Esophagus squamous epithelium (tissue), 5 donors: ENCODE data around the gene TMEM269. TPM values are rescaled to one million over a fixed set of nuclear protein-coding genes. Genes with fewer than 3 reads are reported as not detected.

Experiments used
- DNase-seq: peaks from one replicate; lab custom pipeline; 2025; lab: John Stamatoyannopoulos, UW
- H3K27ac ChIP-seq, 4 donors: fragments of 200-600 bp; sonication (generic); one replicate each; pipeline ENCODE4 v1.5.1; 2016 to 2019; ENCODE audit warnings: mild to moderate bottlenecking in 1 of 4
- H3K27me3 ChIP-seq, 4 donors: fragments of 200-600 bp; sonication (generic); 1 replicate in 3 of 4; 2 replicates in 1 of 4; pipeline versions ENCODE4 v1.5.1 to v1.6.0; 2017 to 2021; ENCODE audit warnings: antibody characterized with exemption in 1 of 4
- H3K36me3 ChIP-seq, 3 donors: fragments of 200-600 bp; sonication (generic); one replicate each; pipeline ENCODE4 v1.5.1; 2016 to 2019
- H3K4me1 ChIP-seq, 3 donors: fragments of 200-600 bp; sonication (generic); one replicate each; pipeline ENCODE4 v1.5.1; 2017 to 2019
- H3K4me3 ChIP-seq, 4 donors: fragments of 200-600 bp; sonication (generic); 1 replicate in 3 of 4; 2 replicates in 1 of 4; pipeline ENCODE4 v1.5.1; 2016 to 2019; ENCODE audit warnings: mild to moderate bottlenecking in 2 of 4, moderate library complexity in 1 of 4
- H3K9me3 ChIP-seq, 3 donors: fragments of 200-600 bp; sonication (generic); one replicate each; pipeline ENCODE4 v1.5.1; 2016 to 2019
- POLR2A ChIP-seq, 4 donors: fragments of 450-650 bp; IDR thresholded peaks; one replicate each; pipeline ENCODE4 v1.6.1; 2017; ENCODE audit warnings: antibody characterized with exemption in 4 of 4, mild to moderate bottlenecking in 4 of 4, moderate library complexity in 3 of 4
- WGBS, 2 donors: methylation state at CpG; one replicate each; pipeline ENCODE4 v1.1.5; 2018; 5-methylcytosine and 5-hydroxymethylcytosine counted together
- intact Hi-C: fragments of 100-400 bp; cut with DNase I; formaldehyde crosslinking; loops from one replicate; pipeline ENCODE4 v1.15.0; 2022
- total RNA-seq, 4 donors: library from RNA; depleted of rRNA; stranded (reverse); fragments of >200 nt; gene quantifications; one replicate each; pipeline ENCODE4 v1.1.0, GENCODE V29; 2016
- TF ChIP-seq, protein P1 (sequence below), 6 experiments: fragments of 450-650 bp in 4 of 6; fragments of 200-600 bp in 2 of 6; sonication (generic) in 2 of 6; IDR thresholded peaks; one replicate each; pipeline ENCODE4 v1.5.1; 2016 to 2019; ENCODE audit warnings: antibody characterized with exemption in 6 of 6, mild to moderate bottlenecking in 4 of 6, moderate library complexity in 4 of 6
- donor health status: DM: yes; HTN: yes; CAD: no.

Gene TMEM269
- total RNA-seq, 4 donors from 2014 or later, result not detected

DNA sequence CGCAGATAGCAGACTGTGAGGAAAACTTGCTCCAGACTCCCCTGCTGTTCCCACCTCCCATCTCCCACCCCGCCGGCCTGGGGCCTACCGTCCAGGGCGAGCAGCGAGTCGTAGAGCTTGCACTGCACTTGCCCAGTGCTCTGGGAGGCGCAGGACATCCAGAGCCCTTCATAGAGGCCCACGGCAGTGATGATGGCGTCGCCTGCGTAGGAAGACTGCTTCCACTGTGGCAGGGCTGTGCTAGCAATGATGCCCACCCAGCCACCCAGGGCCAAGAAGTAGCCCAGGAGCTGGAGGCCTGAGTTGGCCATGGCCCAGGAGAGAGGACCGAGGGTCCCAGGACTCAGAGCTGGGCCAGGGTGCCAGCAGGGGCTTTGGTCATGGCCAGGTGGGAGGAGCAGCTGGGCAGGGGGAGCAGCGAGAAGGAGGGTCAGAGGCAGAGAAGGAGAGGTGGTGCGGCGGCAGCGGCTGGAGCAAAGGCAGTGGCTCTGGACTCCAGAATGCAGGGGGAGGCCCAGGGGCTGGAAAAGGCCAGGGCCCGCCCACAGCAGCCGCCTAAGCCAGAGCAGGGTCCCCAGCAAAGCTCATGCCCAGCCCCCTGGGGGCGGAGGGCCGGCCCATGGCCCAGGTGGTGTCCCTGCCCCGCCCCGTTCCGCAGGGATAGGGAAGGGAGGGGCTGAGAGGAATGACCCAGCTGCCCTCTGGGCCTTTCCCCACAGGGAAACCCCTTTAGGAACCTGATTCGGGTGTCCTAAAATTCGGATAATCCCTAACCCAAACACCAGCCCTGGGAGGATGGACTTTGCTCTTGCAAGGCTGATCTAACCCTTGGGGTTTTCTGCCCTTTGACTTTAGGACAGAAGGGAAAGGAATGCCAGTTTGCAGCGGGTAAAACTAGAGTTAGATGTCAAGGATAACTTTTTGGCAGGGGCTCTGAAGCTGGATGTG lies 44.8 kb upstream of the TMEM269 start, which contains the start of gene CLDN19:
Gene CLDN19, minus strand, starts transcription at position 484 of the 948 bp plus-strand sequence. Its CDS starts 173 bp downstream, at position 311.
- no peaks in the 10 kb centered on the region for H3K36me3 ChIP-seq
- H3K27me3 ChIP-seq, result no peaks in the 10 kb centered on the region
- H3K4me1 ChIP-seq, result peaks cover 8 to 68% (median 33%) of the 10 kb centered on the region in 3 donors
- intact Hi-C loops, result no loop called here
- WGBS, 2 donors, result 58 to 65% methylated on average over 11 to 15 of the region's 27 CpGs
- no peak within 1 kb of the TSS for H3K4me3 ChIP-seq
- no peak within 1 kb of the TSS for H3K27ac ChIP-seq
- TF ChIP-seq, protein P1, sequence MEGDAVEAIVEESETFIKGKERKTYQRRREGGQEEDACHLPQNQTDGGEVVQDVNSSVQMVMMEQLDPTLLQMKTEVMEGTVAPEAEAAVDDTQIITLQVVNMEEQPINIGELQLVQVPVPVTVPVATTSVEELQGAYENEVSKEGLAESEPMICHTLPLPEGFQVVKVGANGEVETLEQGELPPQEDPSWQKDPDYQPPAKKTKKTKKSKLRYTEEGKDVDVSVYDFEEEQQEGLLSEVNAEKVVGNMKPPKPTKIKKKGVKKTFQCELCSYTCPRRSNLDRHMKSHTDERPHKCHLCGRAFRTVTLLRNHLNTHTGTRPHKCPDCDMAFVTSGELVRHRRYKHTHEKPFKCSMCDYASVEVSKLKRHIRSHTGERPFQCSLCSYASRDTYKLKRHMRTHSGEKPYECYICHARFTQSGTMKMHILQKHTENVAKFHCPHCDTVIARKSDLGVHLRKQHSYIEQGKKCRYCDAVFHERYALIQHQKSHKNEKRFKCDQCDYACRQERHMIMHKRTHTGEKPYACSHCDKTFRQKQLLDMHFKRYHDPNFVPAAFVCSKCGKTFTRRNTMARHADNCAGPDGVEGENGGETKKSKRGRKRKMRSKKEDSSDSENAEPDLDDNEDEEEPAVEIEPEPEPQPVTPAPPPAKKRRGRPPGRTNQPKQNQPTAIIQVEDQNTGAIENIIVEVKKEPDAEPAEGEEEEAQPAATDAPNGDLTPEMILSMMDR (IDR thresholded peaks at IDR 0.05), result no peak
- TF ChIP-seq POLR2A (IDR thresholded peaks at IDR 0.05), result no peak
- H3K9me3 ChIP-seq, result no peaks in the 10 kb centered on the region
- no peak for DNase-seq

DNA sequence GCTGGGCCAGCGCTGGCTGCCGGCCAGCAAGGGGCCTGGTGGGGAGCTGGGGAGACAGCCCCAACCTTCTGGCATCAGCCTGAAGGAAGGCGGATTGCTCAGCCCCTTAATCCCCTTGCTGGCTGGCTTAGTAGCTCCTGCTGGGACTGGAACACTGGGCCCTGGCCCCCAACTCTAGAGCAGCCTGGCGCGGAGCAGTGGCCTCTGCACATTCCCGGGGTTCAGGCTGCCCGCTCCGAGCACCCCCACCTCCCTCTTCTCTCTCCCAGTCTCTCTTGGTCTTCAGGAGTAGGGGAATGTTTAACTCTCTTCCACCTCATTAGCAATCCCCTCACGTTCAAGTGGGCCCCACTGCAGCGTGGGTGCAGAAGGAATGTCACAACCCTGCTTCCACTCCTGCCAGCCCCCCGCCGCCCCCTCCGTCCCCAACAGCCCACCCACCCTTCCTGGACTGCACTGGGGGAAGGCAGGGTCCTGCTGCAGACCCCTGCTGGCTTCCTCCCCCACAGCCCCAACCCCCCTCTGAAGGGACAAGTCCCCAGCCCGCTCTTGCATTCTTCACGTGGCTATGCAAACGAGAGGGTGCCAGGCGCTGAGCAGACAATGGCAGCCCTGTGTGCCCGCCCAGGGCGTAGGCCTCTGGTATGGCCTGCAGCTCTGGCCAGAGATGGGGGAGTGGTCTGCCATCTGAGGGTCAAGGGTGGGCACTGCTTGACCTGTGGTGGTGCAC lies 43.8 kb upstream of the TMEM269 start:
- intact Hi-C loops, result no loop called here
- no peak overlapping the region for H3K4me3 ChIP-seq
- H3K9me3 ChIP-seq, result no peaks in the 10 kb centered on the region
- no peak overlapping the region for H3K27ac ChIP-seq
- TF ChIP-seq, protein P1 (IDR thresholded peaks at IDR 0.05), result no peak
- TF ChIP-seq POLR2A (IDR thresholded peaks at IDR 0.05), result no peak
- H3K4me1 ChIP-seq, result peaks cover 8 to 67% (median 28%) of the 10 kb centered on the region in 3 donors
- 68 to 70% methylated on average over 4 to 9 of the region's 19 CpGs for WGBS, 2 donors
- no peaks in the 10 kb centered on the region for H3K27me3 ChIP-seq
- H3K36me3 ChIP-seq, result peaks cover 0 to 3% (median 0%) of the 10 kb centered on the region in 3 donors
- no peak for DNase-seq

DNA sequence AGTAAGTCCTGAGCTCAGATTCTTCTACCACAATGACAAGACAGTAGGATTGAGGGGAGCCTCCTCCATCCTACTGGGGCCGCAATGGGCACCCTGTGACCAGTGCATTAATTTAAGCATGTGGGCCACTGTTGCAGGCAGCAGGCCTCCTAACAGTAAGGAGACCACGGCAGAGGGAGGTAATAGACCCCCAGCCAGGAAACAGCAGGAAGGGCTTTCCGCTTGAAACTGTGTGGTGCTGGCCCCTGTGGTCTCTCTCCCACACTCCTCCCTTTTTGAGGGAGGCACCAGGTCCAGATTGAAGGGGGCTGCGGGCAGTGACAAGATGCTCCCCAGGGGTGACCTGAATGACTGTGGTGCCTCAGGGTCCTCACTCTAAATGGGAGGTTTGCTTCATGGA lies 43.1 kb upstream of the TMEM269 start:
- intact Hi-C loops, result no loop called here
- no peaks in the 10 kb centered on the region for H3K9me3 ChIP-seq
- no peak overlapping the region for H3K27ac ChIP-seq
- H3K36me3 ChIP-seq, result peaks cover 0 to 9% (median 0%) of the 10 kb centered on the region in 3 donors
- WGBS, 2 donors, result 93% methylated on average over 3 of the region's 4 CpGs; no CpG with 5 or more reads in 1 of the 2 donors
- no peak overlapping the region for H3K4me3 ChIP-seq
- DNase-seq, result no peak
- peaks cover 4 to 67% (median 21%) of the 10 kb centered on the region in 3 donors for H3K4me1 ChIP-seq
- no peaks in the 10 kb centered on the region for H3K27me3 ChIP-seq
- TF ChIP-seq, protein P1 (IDR thresholded peaks at IDR 0.05), result no peak

DNA sequence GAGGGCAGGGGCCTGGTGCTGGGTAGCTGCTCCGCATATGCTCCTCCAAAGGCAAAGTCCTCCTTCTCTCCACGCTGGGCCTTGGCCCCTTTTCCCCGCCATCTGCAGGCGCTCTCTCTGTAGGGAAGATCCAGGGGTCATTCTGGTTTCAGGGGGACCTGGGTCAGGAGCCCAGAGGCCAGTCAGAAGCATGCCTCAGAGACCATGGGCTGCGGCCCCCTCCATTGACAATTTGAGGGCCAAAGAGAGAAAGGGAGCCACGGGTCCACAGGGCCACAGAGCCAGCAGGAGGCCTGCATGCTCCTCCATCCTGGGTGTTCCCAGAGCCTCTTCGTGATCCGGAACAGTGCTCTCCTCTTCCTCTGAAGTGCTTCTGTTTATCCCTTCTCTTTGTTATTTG lies 42.6 kb upstream of the TMEM269 start:
- Histone ChIP-seq H3K27me3 (no peaks in the 10 kb centered on the region), H3K9me3 (no peaks in the 10 kb centered on the region), H3K4me1 (peaks cover under 1 to 67% (median 16%) of the 10 kb centered on the region in 3 donors), H3K36me3 (peaks cover 0 to 14% (median 0%) of the 10 kb centered on the region in 3 donors), H3K27ac (peak overlapping the region in 1 of 4 donors; percentile 55), H3K4me3 (no peak overlapping the region)
- intact Hi-C loops, result no loop called here
- no peak for TF ChIP-seq POLR2A (IDR thresholded peaks at IDR 0.05)
- TF ChIP-seq, protein P1 (IDR thresholded peaks at IDR 0.05), result no peak
- WGBS, 2 donors, result 80 to 84% methylated on average over 5 to 7 of the region's 8 CpGs
- DNase-seq, result no peak
